GM19452 (cell line): Measurements from ENCODE around the gene GSK3A.

ENCODE experiments used
- ATAC-seq: cut with Tn5 transposase; IDR thresholded peaks from one replicate; pipeline ENCODE4 v1.9.1; 2021; ENCODE audit not compliant: unreplicated experiment

The GSK3A gene

GRCh38 chr19:42229301-42229854 lies 13.0 kb downstream of the GSK3A start:
- no peak for ATAC-seq

DNA sequence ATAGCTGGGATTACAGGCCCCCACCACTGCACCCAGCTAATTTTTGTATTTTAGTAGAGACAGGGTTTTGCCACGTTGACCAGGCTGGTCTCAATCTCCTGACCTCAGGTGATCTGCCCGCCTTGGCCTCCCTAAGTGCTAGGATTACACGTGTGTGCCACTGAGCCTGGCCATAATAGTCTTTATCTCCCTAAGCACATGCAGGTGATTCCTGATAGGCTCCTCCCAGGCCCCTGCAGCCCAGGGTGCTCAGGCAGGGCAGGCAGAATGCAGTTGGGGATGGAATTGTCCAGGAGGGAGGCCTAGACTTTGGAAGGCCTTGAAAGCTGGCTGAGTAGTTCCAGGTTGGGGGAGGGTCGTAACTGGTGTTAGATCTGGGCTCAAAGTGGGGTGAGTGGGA lies 13.8 kb downstream of the GSK3A start:
- ATAC-seq, result no peak

DNA sequence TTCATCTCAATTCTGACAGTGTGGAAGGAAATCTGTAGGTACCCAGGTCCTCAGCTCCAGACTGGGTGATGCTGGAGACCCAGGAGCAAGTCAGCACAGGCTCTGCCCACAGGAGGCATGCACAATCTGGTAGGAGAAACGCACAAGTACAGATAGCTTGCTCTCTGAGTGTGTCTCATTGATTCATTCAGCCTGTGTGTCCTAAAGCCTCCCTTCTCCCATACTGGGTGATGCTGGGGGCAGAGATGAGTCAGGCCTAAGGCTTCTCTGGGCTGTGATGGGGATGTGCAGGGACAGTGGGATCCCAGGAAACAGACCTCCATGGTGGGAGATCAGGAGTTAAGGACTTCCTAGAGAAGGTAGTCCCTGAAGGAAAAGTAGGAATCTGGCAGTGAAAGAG lies 15.5 kb downstream of the GSK3A start:
- ATAC-seq, result no peak

GRCh38 chr19:42225718-42226292 lies 16.6 kb downstream of the GSK3A start:
- ATAC-seq, result no peak

- no peak for ATAC-seq
These were observed 17.3 kb downstream of the GSK3A start for GRCh38 chr19:42224940-42225717.

DNA sequence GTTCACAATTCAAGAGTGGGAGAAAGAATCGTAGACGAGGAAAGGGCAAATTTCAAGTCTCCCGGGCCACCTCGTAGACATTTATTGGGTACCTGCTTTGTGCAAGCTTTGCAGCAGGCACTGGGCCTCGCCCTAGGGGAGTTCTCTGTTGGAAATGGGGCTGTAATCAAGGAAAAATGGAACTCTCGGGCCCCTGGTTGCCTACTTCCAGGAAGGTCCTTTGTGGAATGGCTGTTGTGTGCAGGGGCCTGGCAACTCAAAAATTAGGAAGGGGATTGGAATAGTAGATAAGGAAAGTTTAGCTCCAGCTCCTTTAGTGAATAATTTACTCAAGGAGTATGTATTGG lies 21.7 kb downstream of the GSK3A start:
- ATAC-seq, result no peak

DNA sequence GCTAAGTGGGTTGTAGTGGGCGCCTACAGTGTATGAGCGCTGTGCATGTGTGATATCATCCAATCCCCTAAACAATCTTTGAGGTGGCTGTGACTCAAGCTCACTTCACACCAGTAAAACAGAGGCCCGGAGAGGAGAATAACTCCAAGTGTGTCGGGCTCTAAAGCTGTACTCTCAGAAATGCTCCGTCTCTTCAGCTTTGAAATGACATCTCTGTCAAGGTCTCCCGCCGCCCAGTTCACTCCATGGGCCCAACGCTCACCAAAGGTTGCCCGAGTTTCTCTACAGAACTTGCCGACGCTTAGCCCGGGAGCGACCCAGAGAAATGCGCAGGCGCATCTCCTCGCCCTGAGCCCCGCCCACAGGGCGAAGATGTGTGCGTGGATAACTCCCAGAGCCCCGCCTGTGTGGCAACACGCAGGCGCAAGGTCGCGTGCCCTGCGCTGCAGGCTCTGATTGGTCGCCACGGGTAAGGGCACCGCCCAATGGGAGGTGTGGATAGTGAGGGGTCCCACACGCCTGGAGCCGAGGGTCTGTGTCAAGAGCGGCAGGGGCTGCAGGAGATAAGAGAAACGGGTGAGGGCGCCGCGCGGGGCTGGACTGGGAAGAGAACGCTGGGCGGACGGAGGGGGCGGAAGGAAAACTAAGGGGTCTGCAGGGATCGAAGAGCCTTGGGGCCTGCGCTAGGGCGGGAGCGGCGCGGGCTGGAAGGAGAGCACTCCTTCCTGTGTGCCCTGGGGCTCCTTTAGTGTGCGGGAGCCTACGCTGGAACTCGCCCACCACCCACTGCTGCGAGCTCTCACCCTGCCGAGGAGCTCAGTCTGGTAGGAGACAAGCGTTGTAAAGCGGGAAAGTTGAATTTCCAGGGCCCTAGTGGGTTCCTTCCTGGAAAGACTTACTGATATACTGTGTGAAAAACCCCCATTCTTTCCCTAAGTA lies 22.3 kb downstream of the GSK3A start, which contains the start of gene ZNF526:
Gene ZNF526 (plus strand): TSS at position 501 of the 939 bp plus-strand sequence. CDS start 4,092 bp downstream, outside the sequence.
- ATAC-seq, result peak; percentile 76

DNA sequence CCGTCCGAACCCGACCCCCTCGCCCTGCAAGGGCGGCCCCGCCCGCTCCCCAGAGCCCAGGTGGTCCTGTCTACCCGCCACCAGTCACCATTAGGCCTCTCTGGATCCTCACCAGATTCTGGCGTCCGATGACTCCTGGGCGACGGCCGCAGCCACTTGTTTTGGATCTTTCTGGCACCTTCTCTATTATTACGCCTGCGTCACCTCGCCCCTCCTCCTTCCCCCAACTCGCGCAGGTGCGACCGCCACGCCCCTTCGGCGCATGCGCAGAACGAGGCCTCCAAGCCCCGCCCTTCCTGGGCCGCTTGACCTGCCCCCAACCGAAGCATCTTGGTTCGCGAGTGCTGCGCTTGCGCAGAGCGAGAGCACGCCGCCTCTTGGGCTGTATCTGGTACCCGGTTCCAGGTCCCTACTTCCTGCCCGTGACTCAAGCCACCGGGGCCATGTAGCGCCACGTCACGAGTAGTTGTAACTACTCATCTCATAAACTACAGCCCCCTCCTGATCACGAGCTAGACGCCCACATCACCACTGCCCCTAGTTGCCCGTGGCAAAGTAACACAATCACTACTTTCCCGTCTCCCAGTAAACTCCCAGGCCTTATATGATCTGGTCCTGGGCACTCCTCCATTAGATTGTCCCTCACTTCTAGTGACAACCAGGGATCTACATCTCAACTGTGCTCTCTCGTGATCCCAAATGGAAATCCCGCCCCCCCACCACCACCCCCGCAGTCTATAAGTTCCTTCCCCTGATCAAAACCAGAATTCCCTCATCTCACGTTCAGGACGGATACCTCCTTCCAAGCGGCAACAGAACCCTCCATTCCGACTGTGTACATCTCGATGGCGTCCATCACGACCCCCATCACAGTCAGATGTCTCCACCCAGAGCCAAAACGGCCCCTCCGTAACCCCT lies 24.6 kb downstream of the GSK3A start, which contains the start of gene DEDD2:
Gene DEDD2 (minus strand): TSS at position 158 of the 918 bp plus-strand sequence. CDS start 670 bp downstream, outside the sequence.
- ATAC-seq, result peak; percentile 68

DNA sequence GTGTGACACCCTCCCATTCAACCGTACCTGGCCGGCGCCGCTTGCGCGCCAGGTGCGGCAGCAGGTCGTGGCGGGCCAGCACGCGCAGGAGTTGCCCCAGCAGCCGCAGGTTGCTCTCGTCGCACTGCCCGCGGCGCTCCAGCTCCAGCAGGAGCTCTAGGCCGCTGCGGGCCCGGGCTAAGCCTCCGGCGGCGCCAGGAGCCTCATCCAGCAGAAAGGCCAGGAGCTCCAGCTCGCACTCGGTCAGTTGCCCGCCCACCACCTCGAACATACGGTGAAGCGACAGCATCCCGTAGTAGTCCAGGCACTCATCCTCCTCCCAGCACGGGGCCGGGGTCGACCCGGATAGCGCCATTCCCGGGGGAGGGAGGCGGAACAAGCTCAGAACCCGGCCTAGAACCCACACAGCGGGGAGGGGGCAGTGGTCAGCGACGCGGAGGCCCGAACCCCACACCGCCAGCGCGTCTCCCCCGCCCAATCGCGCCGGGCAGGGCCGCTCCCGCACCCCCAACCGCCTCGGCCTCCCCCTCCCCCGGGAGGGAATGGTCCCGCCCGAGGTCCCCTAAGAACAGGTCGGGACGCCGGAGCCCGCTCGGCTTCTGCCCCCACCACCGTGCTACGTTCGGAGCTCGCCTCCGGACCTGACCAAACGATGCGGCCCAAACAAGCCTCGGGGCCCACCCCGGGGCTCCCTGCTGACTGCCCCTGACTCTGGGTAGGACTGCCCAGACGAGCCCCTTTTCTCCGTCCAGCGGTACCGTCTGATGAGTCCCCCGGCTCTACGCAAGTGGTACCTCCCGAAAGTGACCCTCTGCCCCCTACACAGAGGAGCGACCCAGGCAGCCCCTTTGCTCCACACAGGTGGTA lies 25.5 kb downstream of the GSK3A start:
- ATAC-seq, result peak; percentile 11

DNA sequence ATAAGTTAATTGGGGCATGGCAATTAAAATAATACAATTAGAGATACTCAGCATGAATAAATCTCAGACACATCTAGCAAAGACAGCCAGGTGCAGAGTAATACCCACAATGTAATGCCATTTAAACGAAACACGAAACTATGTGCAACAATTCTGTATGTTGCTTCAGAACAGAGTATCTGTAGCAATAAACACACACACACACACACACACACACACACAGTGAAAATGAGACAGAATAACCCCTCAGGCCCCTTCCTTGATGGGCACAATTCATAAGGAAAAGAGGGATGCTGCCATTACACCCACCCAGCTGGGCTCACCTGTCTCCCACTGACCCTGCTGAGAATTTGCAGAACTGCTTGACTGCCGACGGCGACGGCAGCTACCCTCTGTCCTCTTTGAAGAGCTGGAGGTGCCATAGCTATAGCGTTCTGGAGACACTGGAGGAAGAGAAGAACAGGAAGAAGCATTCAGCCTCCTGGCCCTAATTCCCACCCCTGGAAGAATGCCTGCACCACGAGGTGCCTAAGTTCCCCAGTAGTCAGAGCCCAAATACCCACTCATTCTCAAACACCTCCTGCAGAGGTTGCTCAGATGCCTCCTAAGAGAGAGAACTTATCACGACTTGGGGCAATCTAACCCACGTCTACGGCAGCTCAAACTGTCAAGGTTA lies 27.5 kb downstream of the GSK3A start:
- no peak for ATAC-seq

DNA sequence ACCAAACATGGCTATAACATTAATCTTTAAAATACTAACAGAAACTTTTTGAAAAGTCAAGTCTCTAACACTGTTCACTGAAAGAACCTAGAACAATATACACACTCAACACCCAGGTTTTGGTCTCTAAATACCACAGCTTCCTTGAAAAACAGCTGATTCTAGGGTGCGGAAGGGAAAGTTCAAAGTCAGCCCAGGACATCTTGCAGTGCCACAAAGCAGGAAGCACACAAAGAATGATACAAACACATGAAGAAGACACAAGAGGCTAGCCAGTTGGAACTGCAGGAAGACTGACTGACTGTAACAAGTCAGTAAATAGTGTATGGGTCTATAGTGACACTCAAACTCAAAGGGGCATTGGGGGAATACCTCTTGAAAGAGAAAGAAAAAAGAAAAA lies 29.5 kb downstream of the GSK3A start:
- ATAC-seq, result no peak

DNA sequence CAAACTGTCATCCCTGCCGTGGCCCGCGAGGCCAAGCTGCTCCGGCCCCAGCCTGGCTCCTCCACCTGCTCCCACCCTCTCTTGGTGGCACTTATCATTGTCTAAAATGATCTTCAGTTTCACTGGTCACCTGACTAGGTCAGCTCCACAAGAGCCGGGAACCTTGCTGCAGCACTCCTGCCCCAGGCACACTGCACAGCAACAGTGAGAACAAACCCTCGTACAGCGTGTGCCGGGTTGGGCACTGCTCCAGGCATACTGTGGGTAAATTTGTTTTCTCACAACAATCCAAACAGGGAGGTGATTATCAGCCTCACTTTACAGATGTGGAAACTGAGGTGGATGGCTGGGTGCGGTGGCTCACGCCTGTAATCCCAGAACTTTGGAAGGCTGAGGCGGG lies 33.8 kb downstream of the GSK3A start:
- ATAC-seq, result no peak

GRCh38 chr19:42207767-42208271 lies 34.6 kb downstream of the GSK3A start:
- no peak for ATAC-seq

DNA sequence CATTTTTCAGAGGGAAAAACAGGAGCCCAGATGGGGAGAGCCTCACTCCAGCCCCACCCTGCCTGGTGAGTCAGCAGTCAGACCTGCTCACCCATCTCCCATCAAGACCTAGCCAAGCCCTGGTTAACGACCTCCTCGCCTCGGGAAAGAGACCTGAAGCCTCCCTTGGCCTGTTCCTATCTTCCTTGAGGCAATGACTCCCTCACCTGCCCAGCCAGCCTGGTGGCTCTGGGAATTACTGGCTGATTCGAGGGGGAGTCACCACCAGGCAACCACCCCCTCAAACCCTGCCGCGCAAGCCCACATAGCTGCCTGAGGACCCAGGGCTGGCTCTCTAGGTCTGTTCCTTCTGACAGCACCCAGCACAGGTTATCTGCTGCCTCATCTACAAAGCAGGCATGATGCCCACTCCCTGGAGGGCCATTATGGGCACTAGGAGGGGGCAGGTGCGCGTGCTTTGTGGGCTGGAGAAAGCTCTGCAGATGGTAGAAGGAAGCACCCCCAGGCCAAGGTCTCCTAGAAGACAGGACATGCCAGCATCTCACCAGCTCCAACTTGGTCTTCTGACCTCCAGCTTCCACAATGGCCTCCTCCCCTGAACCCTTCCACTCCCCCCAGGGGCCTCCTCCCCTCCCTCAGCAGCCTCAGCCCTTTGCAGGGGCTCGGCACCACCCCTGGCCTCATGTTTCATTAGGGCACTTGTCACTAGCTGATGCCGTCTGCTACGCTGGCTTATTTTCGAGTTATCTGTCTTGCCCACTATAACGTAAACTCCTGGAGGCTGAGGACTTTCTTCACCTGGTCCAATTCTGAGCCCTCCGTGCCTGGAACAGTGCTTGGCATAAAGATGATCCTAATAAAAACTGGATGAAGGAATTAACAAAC lies 35.3 kb downstream of the GSK3A start:
- ATAC-seq, result no peak

DNA sequence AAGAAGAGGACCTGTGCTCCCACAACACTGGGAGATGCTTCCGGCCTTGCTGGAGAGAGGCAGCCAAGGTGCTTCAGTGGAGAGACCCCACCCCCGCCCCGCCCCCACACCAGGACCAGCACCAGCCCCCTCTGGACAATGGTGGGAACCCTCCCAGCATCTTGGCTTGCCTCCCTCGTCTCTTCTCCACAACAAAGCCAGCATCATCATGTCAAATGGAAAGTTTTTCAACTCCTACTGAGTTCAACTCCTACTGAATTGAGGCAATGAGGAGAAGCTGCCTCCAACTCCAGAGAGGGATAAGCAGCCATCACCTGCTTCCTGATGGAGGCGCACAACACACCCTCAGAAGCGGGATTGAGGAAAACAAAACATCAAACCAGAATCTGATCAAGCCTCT lies 37.7 kb downstream of the GSK3A start:
- no peak for ATAC-seq

DNA sequence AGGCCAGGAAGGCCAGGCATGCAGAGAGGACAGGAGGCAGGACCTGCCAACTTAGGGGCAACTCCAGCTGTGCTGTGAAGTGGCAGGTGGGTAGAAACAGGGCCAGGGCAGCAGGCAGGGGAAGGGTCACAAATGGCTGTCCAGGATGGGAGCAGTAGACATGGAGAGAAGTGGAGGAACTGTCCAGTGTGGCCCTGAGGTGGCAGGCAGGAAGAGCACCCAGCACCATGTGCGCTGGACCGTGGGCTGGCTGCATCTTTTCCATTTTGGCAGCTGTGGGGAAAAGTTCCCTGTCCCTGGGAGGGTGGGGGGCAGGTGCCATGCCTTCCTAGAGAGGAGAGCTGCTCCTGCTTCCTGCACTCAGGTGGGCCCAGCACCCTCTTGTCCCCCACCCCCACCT lies 38.7 kb downstream of the GSK3A start:
- ATAC-seq, result no peak

DNA sequence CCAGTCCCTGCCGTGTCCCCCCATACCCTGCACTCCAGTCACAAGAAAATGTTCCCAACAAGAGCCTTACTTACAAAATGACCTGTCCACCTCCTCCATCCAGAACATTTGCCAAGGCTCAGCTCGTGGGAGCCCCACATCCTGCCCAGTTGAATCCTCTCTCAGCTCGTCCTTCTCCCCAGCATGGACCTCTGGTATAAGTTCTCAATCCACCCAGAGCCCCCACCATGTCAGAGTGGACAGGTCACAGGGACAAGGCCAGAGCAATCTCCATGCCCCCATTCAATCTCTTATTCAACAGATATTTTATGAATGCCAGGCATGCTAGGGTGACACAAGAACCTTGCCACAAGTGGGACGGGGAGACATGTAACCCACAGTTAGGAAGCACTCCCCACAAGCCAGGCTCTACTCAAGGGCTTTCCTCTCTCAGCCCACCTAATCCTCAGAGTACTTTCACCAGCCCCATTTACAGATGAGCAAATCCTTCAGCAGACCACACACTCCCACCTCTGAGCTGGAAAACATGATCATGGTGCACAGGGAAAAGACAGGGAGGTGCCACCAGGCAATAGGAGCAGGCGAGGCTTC lies 40.0 kb downstream of the GSK3A start:
- no peak for ATAC-seq
